ENCODE measurements around the gene PARD3.
"Not testable (repeated sequence)": the region's sequence is repeated elsewhere in the genome, so short reads cannot be mapped to it uniquely, and the experiment has no call there.

PARD3 gene

GRCh38 chr10:34759837-34760215 is 55.3 kb downstream of the PARD3 start:
- DNase-seq (ENCODE audit: extremely low spot score), result no peak
- POLR2A ChIA-PET, result no interaction called here
- CTCF ChIA-PET, result interaction anchor here (1.5 kb wide), 1 partner anchor 20 kb away, joined by 3 read pairs; no protein-coding TSS in a partner anchor
- TF ChIP-seq CTCF (IDR thresholded peaks at IDR 0.05; ENCODE audit: control extremely low read depth, extremely low read depth, low read depth, missing control alignments), result no peak

DNA sequence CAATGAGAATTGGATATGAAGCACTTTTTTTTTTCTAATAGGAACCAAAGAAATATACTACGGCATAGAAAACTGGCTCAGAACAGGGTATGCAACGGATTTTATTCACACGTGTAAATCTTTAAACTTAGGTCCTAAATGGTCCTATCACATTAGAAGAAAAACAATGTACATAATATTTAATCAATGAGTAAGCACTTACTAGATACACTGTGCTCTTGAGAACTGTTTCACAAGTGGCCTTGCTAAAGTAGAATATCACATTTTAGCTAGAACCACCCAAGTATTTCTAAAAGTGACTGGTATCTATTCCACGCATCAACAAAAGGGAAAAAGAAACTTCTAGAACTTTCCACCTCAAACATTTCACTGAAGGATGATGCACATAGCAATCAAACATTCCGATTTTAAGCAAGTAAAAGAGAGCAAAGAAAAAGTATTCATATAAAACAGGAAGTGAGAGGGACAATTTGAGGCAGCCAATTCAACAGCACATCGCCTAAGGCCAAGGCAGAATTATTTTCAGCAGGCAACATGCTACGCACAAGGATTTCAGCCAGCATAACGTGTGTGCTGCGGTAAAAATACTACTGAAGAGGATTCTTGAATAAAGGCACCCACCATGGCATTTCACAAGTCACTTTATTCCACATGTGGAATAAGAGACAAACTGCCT is 55.8 kb downstream of the PARD3 start:
- POLR2A ChIA-PET, result no interaction called here
- DNase-seq (ENCODE audit: extremely low spot score), result no peak
- TF ChIP-seq CTCF (IDR thresholded peaks at IDR 0.05; ENCODE audit: control extremely low read depth, extremely low read depth, low read depth, missing control alignments), result no peak
- CTCF ChIA-PET, result interaction anchor here (1.5 kb wide), 1 partner anchor 20 kb away, joined by 3 read pairs; no protein-coding TSS in a partner anchor

- POLR2A ChIA-PET, result no interaction called here
Measured at GRCh38 chr10:34758447-34758996, 56.6 kb downstream of the PARD3 start.

DNA sequence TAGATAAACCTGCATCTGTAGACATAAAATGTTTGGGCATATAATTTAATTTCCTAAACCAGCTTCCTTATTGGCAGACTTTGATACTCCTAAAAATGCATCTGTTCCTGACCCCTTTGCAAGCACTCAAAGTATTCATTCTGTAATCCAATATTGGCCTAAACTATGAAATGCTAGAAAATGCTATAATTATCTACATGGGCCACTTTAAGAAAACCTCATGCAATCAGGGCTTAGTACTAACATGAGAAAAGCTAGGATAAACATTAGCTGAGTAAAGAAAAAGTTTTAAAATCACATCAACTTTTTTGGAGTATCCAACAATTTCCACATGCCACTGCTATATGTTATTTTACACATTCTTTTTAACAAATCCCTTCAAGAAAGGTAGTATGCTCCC is 57.2 kb downstream of the PARD3 start:
- no peak for TF ChIP-seq CTCF (IDR thresholded peaks at IDR 0.05; ENCODE audit: control extremely low read depth, extremely low read depth, low read depth, missing control alignments)
- no peak for DNase-seq (ENCODE audit: extremely low spot score)
- ChIA-PET POLR2A (no interaction called here), CTCF (no interaction called here)

More at GRCh38 chr10:34758447-34758996, 56.6 kb downstream of the PARD3 start:
- no peak for TF ChIP-seq CTCF (IDR thresholded peaks at IDR 0.05; ENCODE audit: control extremely low read depth, extremely low read depth, low read depth, missing control alignments)
- peak; percentile 37 for DNase-seq (ENCODE audit: extremely low spot score)
- CTCF ChIA-PET, result no interaction called here

DNA sequence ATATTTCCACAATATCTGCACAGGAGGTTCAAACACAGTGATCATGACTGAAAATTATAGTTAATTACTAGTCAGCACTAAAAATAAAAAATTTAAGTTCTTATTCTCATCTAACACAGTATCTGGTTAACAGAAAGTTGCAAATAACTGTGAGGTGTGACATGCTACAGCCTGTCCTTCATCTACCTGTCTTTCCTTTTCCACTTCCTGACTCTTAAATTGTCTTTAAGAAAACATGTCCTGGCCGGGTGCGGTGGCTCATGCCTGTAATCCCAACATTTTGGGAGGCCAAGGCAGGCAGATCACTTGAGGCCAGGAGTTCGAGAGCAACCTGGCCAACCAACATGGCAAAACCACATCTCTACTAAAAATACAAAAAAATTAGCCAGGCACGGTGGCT is 57.9 kb downstream of the PARD3 start:
- DNase-seq (ENCODE audit: extremely low spot score); CTCF ChIA-PET; POLR2A ChIA-PET: not testable (repeated sequence)

DNA sequence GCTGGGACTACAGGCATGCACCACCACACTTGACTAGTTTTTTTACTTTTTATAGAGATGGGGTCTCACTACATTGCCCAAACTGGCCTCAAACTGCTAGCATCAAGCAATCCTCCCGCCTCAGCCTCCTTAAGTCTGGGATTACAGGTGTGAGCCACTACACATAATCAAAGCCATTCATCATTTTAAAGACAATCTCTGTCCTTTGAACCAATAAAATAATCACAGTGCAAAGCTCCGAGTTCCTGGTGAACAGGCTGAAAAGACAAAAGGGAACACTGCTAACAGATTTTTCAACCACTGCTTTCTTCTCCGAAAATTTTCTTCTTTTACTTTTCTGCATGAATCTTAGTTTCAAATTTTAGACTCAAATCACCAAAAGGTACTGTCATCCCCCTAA is 58.5 kb downstream of the PARD3 start:
- ChIA-PET POLR2A (no interaction called here), CTCF (interaction anchor here (1.3 kb wide), 1 partner anchor 15 kb away, joined by 3 read pairs; no protein-coding TSS in a partner anchor)
- no peak for TF ChIP-seq CTCF (IDR thresholded peaks at IDR 0.05; ENCODE audit: control extremely low read depth, extremely low read depth, low read depth, missing control alignments)
- no peak for DNase-seq (ENCODE audit: extremely low spot score)

GRCh38 chr10:34753014-34753757 is 61.9 kb downstream of the PARD3 start:
- TF ChIP-seq CTCF (IDR thresholded peaks at IDR 0.05; ENCODE audit: control extremely low read depth, extremely low read depth, low read depth, missing control alignments), result no peak
- CTCF ChIA-PET, result interaction anchor here (0.9 kb wide), 1 partner anchor 13 kb away, joined by 3 read pairs; no protein-coding TSS in a partner anchor
- DNase-seq (ENCODE audit: extremely low spot score), result no peak
- POLR2A ChIA-PET, result no interaction called here

Data from GM10248 (cell line).